GM19238 (cell line): ENCODE measurements around the gene POMC.
"Not testable (repeated sequence)": the region's sequence is repeated elsewhere in the genome, so short reads cannot be mapped to it uniquely, and the experiment has no call there.

Source experiments
- DNase-seq: peaks from one replicate; pipeline ENCODE4 v3.0.0; 2011; ENCODE audit warnings: low spot score; ENCODE audit not compliant: insufficient read length

POMC gene

DNA sequence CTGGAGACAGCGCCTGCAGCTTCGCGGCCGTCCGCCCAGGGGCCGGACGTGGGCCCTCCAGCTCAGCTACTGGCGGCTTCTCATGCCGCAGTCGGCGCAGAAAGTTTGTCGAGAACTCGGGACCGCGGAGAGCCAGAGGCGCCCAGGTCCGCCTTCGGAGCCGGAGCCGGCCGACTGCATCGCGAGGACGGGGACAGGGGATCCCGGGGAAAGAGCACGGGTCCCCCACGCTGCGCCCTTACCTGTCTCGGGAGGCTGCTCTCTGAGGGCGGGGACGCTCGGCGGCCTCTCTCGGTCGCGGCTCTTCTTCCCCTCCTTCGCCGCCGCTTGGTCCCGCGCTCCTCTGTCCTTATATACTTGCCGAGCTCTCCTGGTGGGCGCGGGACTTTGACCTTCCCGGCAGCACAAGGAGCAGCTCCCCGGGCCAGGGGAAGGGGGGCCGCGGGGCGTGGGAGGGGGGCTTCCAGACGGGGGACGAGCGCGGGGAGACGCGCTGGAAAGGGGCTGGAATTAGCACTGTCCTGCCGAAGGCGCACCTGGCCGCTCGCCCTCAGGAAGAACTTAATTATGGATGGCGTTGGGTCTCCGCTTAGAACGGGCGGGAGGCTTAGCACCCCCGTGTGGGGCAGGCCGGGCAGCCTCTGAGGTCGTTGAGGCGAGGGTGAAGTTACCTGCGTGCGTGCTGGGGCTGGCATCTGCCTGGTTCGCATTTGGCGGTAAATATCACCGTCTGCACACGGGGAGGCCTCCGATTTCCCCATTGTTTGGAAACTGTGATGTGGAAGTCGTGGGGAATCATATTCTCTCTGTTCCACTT lies at the start of gene POMC:
TSS of gene POMC (minus strand) at position 325 of the 817 bp plus-strand sequence. CDS start 3,808 bp downstream, outside the sequence.
- peak; percentile 49 for DNase-seq

- no peak for DNase-seq
These were observed 49.7 kb upstream of the POMC start for GRCh38 chr2:25218100-25218499.

GRCh38 chr2:25215948-25216679 lies 47.7 kb upstream of the POMC start:
- DNase-seq: peak; percentile 86

DNA sequence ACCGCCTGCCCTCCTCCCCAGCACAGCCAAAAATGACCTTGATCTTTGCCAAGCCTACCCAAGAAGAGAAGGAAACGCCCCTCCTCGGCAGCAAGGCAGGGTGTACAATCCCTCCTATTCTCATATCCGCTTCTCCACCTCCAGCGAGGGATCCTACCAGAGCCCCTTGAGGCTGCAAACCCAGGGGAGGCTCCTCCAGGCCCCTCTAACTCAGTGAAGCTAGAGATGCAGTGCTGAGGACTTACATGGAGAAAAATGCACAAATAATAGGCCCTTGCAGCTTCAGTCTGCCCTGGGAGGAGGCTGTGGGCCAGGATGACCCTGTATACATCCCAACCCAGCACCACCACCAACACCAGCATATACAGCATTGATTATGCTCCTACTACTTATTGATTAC lies 46.9 kb upstream of the POMC start:
- no peak for DNase-seq

- no peak for DNase-seq
These were observed 44.8 kb upstream of the POMC start for GRCh38 chr2:25213229-25213628.

GRCh38 chr2:25210923-25211322 lies 42.5 kb upstream of the POMC start:
- DNase-seq: not testable (repeated sequence)

- DNase-seq: no peak
These were observed 38.7 kb upstream of the POMC start for GRCh38 chr2:25207078-25207545.

GRCh38 chr2:25204190-25204838 lies 35.9 kb upstream of the POMC start:
- no peak for DNase-seq

- no peak for DNase-seq
These were observed 33.9 kb upstream of the POMC start for GRCh38 chr2:25202275-25202674.

DNA sequence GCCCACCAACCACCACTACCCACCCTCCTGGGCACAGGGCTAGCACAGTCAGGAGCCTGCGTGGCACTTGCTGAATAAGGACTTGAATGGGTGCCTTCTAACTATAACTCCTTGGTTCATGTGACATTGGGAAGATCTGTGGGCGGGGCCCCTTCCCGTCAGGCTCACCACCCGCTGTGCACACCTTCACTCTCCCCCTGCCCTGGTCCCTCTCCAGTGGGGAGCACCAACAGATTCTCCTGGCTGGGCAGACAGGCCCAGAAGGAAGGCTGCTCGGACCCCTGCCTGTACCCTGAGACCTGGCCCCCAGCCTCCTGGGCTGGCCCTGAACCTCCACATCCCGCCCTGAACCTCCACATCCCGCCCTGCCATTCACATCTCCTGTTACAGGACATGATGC lies 33.4 kb upstream of the POMC start:
- DNase-seq: no peak

- DNase-seq: no peak
These were observed 32.9 kb upstream of the POMC start for GRCh38 chr2:25201265-25201664.

GRCh38 chr2:25198576-25198975 lies 30.2 kb upstream of the POMC start:
- DNase-seq: no peak

GRCh38 chr2:25198209-25198525 lies 29.8 kb upstream of the POMC start:
- no peak for DNase-seq

- DNase-seq: no peak
These were observed 29.2 kb upstream of the POMC start for GRCh38 chr2:25197336-25198208.

GRCh38 chr2:25194576-25195122 lies 26.3 kb upstream of the POMC start:
- DNase-seq: no peak

DNA sequence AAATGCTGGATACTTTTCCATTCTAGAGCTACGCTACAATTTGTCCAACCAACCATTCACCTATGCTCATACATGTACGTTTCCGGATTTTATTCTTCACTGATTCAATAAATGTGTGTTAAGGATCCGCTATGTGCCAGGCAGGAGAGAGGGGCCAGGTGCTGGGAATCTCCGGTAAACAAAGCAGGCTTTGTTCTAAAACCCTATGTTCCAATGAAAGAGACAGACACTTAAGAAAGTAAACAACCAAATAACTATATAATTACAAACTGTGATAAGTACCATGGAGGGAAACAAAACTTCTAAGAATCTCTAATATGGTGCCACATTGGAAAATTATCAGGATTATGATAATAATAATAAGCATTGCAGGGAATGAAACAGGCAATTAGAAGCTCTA lies 22.2 kb upstream of the POMC start:
- no peak for DNase-seq

DNA sequence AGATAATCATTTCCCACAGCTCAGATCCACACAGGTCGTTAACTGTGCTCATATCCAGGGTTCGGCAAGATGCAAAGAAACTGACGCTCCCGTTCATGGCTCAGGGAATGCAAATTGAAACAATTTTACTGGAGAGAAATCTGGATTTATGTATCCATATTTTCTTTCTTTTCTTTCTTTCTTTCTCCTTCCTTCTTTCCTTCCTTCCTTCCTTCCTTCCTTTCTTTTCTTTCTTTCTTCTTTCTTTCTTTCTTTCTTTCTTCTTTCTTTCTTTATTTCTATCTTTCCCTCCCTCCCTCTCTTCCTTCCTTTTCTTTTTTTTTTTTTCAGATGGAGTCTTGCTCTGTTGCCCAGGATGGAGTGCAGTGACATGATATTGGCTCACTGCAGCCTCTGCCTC lies 20.0 kb upstream of the POMC start:
- no peak for DNase-seq

DNA sequence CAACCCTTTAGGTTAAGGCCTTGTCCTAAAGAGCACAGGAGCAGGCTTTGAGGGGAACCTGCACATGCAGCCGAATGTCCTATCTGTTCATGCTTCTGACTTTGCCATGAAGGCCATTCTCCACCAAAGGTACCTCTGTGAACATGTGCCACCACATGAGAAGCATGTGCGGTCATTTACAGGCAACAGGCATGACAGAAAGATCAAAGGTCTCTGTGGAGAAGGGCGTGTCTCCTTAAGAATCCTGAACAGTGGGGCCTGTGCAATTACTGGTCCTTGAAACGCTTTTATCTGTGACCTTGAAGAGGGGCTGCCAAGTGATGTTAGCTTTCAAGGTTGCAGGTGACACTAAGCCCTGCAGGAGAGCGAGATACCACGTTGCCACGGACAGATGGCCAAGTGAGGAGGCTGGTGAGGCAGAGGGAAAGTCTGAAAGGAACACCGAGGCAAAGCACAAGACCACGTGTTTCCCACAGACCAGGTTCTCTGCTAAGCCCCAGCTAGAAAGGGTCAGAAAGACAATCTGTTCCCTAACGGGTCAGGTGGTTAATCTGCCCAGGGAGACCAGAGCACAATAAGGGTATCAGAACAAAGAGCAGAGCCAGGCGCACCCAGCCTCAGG lies 19.5 kb upstream of the POMC start:
- no peak for DNase-seq

- no peak for DNase-seq
These were observed 15.9 kb upstream of the POMC start for GRCh38 chr2:25184254-25184653.

- DNase-seq: no peak
These were observed 10.6 kb upstream of the POMC start for GRCh38 chr2:25178976-25179375.

- no peak for DNase-seq
These were observed 8.8 kb upstream of the POMC start for GRCh38 chr2:25177211-25177611.
